C4-2B (cell line): Measurements from ENCODE around the gene SERP2.

ENCODE experiments used
- ZFX ChIP-seq: fragments of 450-650 bp; IDR thresholded peaks from 2 replicates; pipeline ENCODE4 v1.6.1; 2017
- TF ChIP-seq, protein P1 (sequence below): fragments of 450-650 bp; conservative IDR thresholded peaks from 2 replicates; pipeline ENCODE4 v1.5.1; 2017; ENCODE audit warnings: mild to moderate bottlenecking

DNA sequence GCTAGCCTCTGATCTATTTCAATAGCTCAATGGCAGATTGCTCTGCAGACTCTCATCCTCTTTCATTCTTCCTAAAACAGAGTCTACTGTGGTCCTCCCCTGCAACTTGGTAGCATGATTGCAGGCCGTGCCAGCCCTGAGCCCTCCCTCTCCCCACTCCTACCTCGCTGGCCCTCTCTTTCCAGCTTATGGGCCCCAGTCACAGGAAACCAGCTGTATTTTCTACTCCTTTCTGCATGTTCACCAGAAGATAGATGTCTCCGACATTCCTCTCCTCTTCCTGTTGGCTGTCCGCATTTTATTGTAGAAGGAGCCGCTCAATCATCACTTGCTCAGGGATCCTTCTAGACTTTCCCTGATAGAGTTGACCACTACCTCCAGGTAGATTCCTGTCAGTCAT is 50.2 kb downstream of the SERP2 start:
- TF ChIP-seq, protein P1, sequence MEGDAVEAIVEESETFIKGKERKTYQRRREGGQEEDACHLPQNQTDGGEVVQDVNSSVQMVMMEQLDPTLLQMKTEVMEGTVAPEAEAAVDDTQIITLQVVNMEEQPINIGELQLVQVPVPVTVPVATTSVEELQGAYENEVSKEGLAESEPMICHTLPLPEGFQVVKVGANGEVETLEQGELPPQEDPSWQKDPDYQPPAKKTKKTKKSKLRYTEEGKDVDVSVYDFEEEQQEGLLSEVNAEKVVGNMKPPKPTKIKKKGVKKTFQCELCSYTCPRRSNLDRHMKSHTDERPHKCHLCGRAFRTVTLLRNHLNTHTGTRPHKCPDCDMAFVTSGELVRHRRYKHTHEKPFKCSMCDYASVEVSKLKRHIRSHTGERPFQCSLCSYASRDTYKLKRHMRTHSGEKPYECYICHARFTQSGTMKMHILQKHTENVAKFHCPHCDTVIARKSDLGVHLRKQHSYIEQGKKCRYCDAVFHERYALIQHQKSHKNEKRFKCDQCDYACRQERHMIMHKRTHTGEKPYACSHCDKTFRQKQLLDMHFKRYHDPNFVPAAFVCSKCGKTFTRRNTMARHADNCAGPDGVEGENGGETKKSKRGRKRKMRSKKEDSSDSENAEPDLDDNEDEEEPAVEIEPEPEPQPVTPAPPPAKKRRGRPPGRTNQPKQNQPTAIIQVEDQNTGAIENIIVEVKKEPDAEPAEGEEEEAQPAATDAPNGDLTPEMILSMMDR, result no peak
- TF ChIP-seq ZFX, result no peak
